Transverse colon (tissue), 4 donors: Measurements from ENCODE around the gene LGALS9.
"Not testable (repeated sequence)": the region's sequence is repeated elsewhere in the genome, so short reads cannot be mapped to it uniquely, and the experiment has no call there.

Source experiments
- CTCF ChIP-seq, 5 experiments: fragments of 200-600 bp in 3 of 5; fragments of 450-650 bp in 2 of 5; sonication (generic) in 3 of 5; IDR thresholded peaks; 1 replicate in 2 of 5; 2 replicates in 3 of 5; pipeline ENCODE4 v1.5.1; 2016 to 2017; ENCODE audit warnings: antibody characterized with exemption in 5 of 5, inconsistent platforms in 3 of 5, mild to moderate bottlenecking in 2 of 5, moderate library complexity in 1 of 5
- POLR2A ChIP-seq: fragments of 450-650 bp; IDR thresholded peaks from one replicate; pipeline ENCODE4 v1.6.1; 2016; ENCODE audit warnings: antibody characterized with exemption, mild to moderate bottlenecking, moderate library complexity
- POLR2AphosphoS5 ChIP-seq, 3 donors: sonication (generic); formaldehyde crosslinking; IDR thresholded peaks; one replicate each; pipeline ENCODE4 v1.6.1; 2016; ENCODE audit warnings: antibody characterized with exemption in 3 of 3

DNA sequence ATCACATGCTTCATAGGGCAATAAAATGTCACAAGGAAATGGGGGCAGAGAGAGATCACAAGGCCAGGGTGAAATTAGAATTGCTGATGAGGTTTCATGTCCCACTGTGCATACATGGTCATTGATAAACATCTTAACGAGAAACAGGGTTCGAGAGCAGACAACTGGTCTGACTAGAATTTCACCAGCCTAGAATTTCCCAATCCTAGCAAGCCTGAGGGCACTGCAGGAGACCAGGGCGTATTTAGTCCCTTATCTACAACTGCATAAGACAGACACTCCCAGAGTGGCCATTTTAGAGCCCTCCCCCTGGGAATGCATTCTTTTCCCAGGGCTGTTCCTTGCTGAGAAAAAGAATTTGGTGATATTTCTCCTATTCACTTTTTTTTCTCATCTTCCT is 55.3 kb downstream of the LGALS9 start:
- not testable (repeated sequence) for TF ChIP-seq CTCF (IDR thresholded peaks at IDR 0.05); POLR2A; POLR2AphosphoS5 (IDR thresholded peaks at IDR 0.05)
